GM23338 (cell line): ENCODE data around the gene CALR. TPM values are rescaled to one million over a fixed set of nuclear protein-coding genes. Genes with fewer than 3 reads are reported as not detected.
"Not testable (repeated sequence)": the region's sequence is repeated elsewhere in the genome, so short reads cannot be mapped to it uniquely, and the experiment has no call there.

Experiments
- ATAC-seq: fragments of 200-7000 bp; cut with Tn5 transposase; 3 replicates; pipeline ENCODE4 v1.9.1; 2020
- DNase-seq: peaks from one replicate; pipeline ENCODE4 v3.0.0-alpha.2; 2015; ENCODE audit warnings: low spot score
- H2AFZ ChIP-seq: fragments of 200-600 bp; sonication (generic); 2 replicates; pipeline ENCODE4 v1.8.0; 2016; ENCODE audit warnings: antibody characterized with exemption, mild to moderate bottlenecking, moderate library complexity
- H3F3A ChIP-seq: fragments of 200-600 bp; sonication (generic); replicated peaks from 2 replicates; pipeline ENCODE4 v1.8.0; 2017; ENCODE audit warnings: antibody characterized with exemption, mixed run types, low read depth
- H3K27ac ChIP-seq: fragments of 200-600 bp; sonication (generic); 2 replicates; pipeline ENCODE4 v1.6.1; 2016; ENCODE audit warnings: low read depth
- H3K27me3 ChIP-seq: fragments of 200-600 bp; sonication (generic); 2 replicates; pipeline ENCODE4 v1.8.0; 2016; ENCODE audit warnings: mild to moderate bottlenecking, mixed run types, moderate library complexity; ENCODE audit not compliant: insufficient read depth
- H3K36me3 ChIP-seq: fragments of 200-600 bp; sonication (generic); 2 replicates; pipeline ENCODE4 v1.8.0; 2016; ENCODE audit warnings: mild to moderate bottlenecking; ENCODE audit not compliant: insufficient read depth
- H3K4me1 ChIP-seq: fragments of 200-600 bp; sonication (generic); 2 replicates; pipeline ENCODE4 v1.8.0; 2016; ENCODE audit warnings: mild to moderate bottlenecking, moderate library complexity; ENCODE audit not compliant: insufficient read depth
- H3K4me2 ChIP-seq: fragments of 200-600 bp; sonication (generic); 2 replicates; pipeline ENCODE4 v1.7.1; 2017; ENCODE audit warnings: mixed run types
- H3K4me3 ChIP-seq: fragments of 200-600 bp; sonication (generic); 2 replicates; pipeline ENCODE4 v1.6.1; 2016; ENCODE audit warnings: mixed run types
- H3K79me2 ChIP-seq: fragments of 200-600 bp; sonication (generic); replicated peaks from 2 replicates; pipeline ENCODE4 v1.8.0; 2017; ENCODE audit warnings: mild to moderate bottlenecking; ENCODE audit not compliant: insufficient read depth
- H3K9me2 ChIP-seq: fragments of 200-600 bp; sonication (generic); 2 replicates; pipeline ENCODE4 v1.8.0; 2017; ENCODE audit not compliant: insufficient read depth
- H4K20me1 ChIP-seq: fragments of 200-600 bp; sonication (generic); replicated peaks from 2 replicates; pipeline ENCODE4 v1.8.0; 2017; ENCODE audit warnings: mild to moderate bottlenecking; ENCODE audit not compliant: insufficient read depth
- H3K27ac Mint-ChIP-seq: 2 replicates; pipeline ENCODE4 v1.8.0; 2020; ENCODE audit warnings: inconsistent platforms, mild to moderate bottlenecking, moderate library complexity, mixed read lengths
- H3K27me3 Mint-ChIP-seq: 3 replicates; pipeline ENCODE4 v1.8.0; 2022; ENCODE audit warnings: low read depth, mild to moderate bottlenecking, moderate library complexity, mixed read lengths, inconsistent platforms; ENCODE audit not compliant: insufficient read depth, poor library complexity
- H3K36me3 Mint-ChIP-seq: 3 replicates; pipeline ENCODE4 v1.8.0; 2021; ENCODE audit warnings: low read depth, mild to moderate bottlenecking, inconsistent platforms, moderate library complexity, mixed read lengths
- H3K4me1 Mint-ChIP-seq: 3 replicates; pipeline ENCODE4 v1.8.0; 2020; ENCODE audit warnings: mild to moderate bottlenecking, inconsistent platforms, mixed read lengths
- H3K4me3 Mint-ChIP-seq: 3 replicates; pipeline ENCODE4 v1.8.0; 2021; ENCODE audit warnings: moderate library complexity, mild to moderate bottlenecking, inconsistent platforms, mixed read lengths
- H3K9me3 Mint-ChIP-seq: 3 replicates; pipeline ENCODE4 v1.8.0; 2020; ENCODE audit warnings: moderate library complexity, mild to moderate bottlenecking, inconsistent platforms, mixed read lengths
- CREB1 ChIP-seq: fragments of 250-450 bp; sonication (Bioruptor Pico); IDR thresholded peaks from 2 replicates; pipeline ENCODE4 v1.5.0; 2020; ENCODE audit warnings: low read depth, mild to moderate bottlenecking, moderate library complexity
- CTCF ChIP-seq, 2 experiments: fragments of 200-600 bp in 1 of 2; sonication (generic) in 1 of 2; conservative IDR thresholded peaks; 2 replicates each; pipeline versions ENCODE4 v1.5.1 to v1.6.1; 2016 to 2017; ENCODE audit warnings: antibody characterized with exemption in 2 of 2, low read depth in 2 of 2, mild to moderate bottlenecking in 2 of 2, moderate library complexity in 1 of 2
- ETS1 ChIP-seq: IDR thresholded peaks from 2 replicates; pipeline ENCODE4 v1.6.1; 2016; ENCODE audit warnings: antibody characterized with exemption
- EZH2 ChIP-seq: fragments of 200-600 bp; sonication (generic); IDR thresholded peaks from one replicate; pipeline ENCODE4 v1.8.0; 2017; ENCODE audit warnings: antibody characterized with exemption, mild to moderate bottlenecking, low read depth; ENCODE audit not compliant: unreplicated experiment
- NANOG ChIP-seq: IDR thresholded peaks from 2 replicates; pipeline ENCODE4 v1.6.1; 2016; ENCODE audit warnings: antibody characterized with exemption, borderline replicate concordance
- POLR2AphosphoS5 ChIP-seq: IDR thresholded peaks from 2 replicates; pipeline ENCODE4 v1.6.1; 2016; ENCODE audit warnings: antibody characterized with exemption, low read depth
- REST ChIP-seq: IDR thresholded peaks from one replicate; pipeline ENCODE4 v1.6.1; 2018; ENCODE audit warnings: antibody characterized with exemption; ENCODE audit not compliant: unreplicated experiment
- ZNF114 ChIP-seq: fragments of 250-450 bp; sonication (Bioruptor Pico); IDR thresholded peaks from 2 replicates; pipeline ENCODE4 v1.5.0; 2020; ENCODE audit warnings: mild to moderate bottlenecking, moderate library complexity
- ZNF462 ChIP-seq: fragments of 250-450 bp; sonication (Bioruptor Pico); IDR thresholded peaks from 2 replicates; pipeline ENCODE4 v1.5.0; 2020; ENCODE audit warnings: mild to moderate bottlenecking, moderate library complexity
- polyA plus RNA-seq: library from polyadenylated mRNA; unstranded; fragments of >200 nt; fragmentation: Nextera tagmentation; extraction: Ambion mirVana; gene quantifications from 2 replicates; pipeline ENCODE4 v1.2.1, GENCODE V29; 2016
- total RNA-seq: library from RNA; depleted of rRNA; stranded (reverse); fragments of >200 nt; shearing (Covaris generic); gene quantifications from 2 replicates; pipeline ENCODE4 v1.2.3, GENCODE V29; 2014

CALR gene
- total and polyA plus RNA-seq, 2 experiments from 2014 or later, result 760 to 1,131 TPM

GRCh38 chr19:12955575-12955974 lies 17.2 kb downstream of the CALR start:
- H3K36me3 ChIP-seq, DNase-seq, H3K27ac Mint-ChIP-seq, ATAC-seq, H3K27me3 ChIP-seq, H3K9me3 Mint-ChIP-seq, H3K9me2 ChIP-seq, H2AFZ ChIP-seq: not testable (repeated sequence)
- H3K79me2 ChIP-seq, result peaks cover 33% of the 10 kb centered on the region
- peaks cover 12% of the 10 kb centered on the region; the same call in 1 of the 2 replicates for H4K20me1 ChIP-seq
- Mint-ChIP-seq H3K36me3 (peaks cover 51% of the 10 kb centered on the region), H3K4me3 (peak overlapping the region; percentile 93), H3K4me1 (peaks cover 29% of the 10 kb centered on the region), H3K27me3 (peaks cover 22% of the 10 kb centered on the region)
- 0 out of 2 replicates have a peak overlapping the region, but pooled peaks have one; percentile 26 for H3K27ac ChIP-seq
- peak overlapping the region; percentile 89 for H3K4me3 ChIP-seq
- H3F3A ChIP-seq, result peaks cover 34% of the 10 kb centered on the region
- peaks cover 16% of the 10 kb centered on the region for H3K4me1 ChIP-seq
- H3K4me2 ChIP-seq, result peak overlapping the region; percentile 91

- Histone ChIP-seq H3K4me1 (peaks cover 16% of the 10 kb centered on the region), H3K36me3 (peaks cover 5% of the 10 kb centered on the region; the same call in 1 of the 2 replicates), H3K79me2 (peaks cover 33% of the 10 kb centered on the region), H2AFZ (no peak overlapping the region), H3K4me3 (peak overlapping the region; percentile 89), H4K20me1 (peaks cover 12% of the 10 kb centered on the region; the same call in 1 of the 2 replicates), H3K4me2 (peak overlapping the region; percentile 91), H3F3A (peaks cover 34% of the 10 kb centered on the region), H3K27ac (no peak overlapping the region), H3K9me2 (no peaks in the 10 kb centered on the region), H3K27me3 (no peaks in the 10 kb centered on the region)
- Mint-ChIP-seq H3K27ac (peak overlapping the region; percentile 84), H3K4me3 (peak overlapping the region; percentile 93), H3K27me3 (peaks cover 22% of the 10 kb centered on the region), H3K36me3 (peaks cover 47% of the 10 kb centered on the region), H3K4me1 (peaks cover 29% of the 10 kb centered on the region), H3K9me3 (no peaks in the 10 kb centered on the region; the same call in 1 of the 3 replicates)
- no peak for DNase-seq
- no peak for ATAC-seq
- TF ChIP-seq EZH2, result no peak
- no peak for TF ChIP-seq NANOG
- no peak for TF ChIP-seq ETS1
- no peak for TF ChIP-seq POLR2AphosphoS5
- no peak for TF ChIP-seq CTCF (conservative IDR thresholded peaks at IDR 0.05; ENCODE audit: low read depth in 2 of 2)
- TF ChIP-seq CREB1 (CRISPR knock-in tag), result no peak
- no peak for TF ChIP-seq ZNF114 (CRISPR knock-in tag)
- no peak for TF ChIP-seq REST
- no peak for TF ChIP-seq ZNF462 (CRISPR knock-in tag)
Observed at GRCh38 chr19:12955996-12956395, 17.6 kb downstream of the CALR start.
